ENCODE data around the gene REXO4. TPM values are rescaled to one million over a fixed set of nuclear protein-coding genes. Genes with fewer than 3 reads are reported as not detected.
A peak's percentile ranks its signal among the peaks of the same experiment; 100 is the strongest.

REXO4 gene
- total and polyA plus RNA-seq, 2 of the 13 experiments (the other 11 are each of a cell fraction or from before 2014, with no cell fraction given) = 18.5 to 30.4 TPM

GRCh38 chr9:133375116-133375723, 42.6 kb downstream of the REXO4 start (continued):
- 0 out of 2 replicates have a peak, but pooled peaks have one; percentile 37 for TF ChIP-seq ZSCAN12 (CRISPR knock-in tag; IDR thresholded peaks at IDR 0.05)
- no peak for TF ChIP-seq ZNF101 (CRISPR knock-in tag; IDR thresholded peaks at IDR 0.05; ENCODE audit: borderline replicate concordance, low read depth)
- no peak for TF ChIP-seq PRDM10 (CRISPR knock-in tag; IDR thresholded peaks at IDR 0.05; ENCODE audit: low read depth)
- TF ChIP-seq ZBTB26 (CRISPR knock-in tag; IDR thresholded peaks at IDR 0.05; ENCODE audit: borderline replicate concordance) = no peak
- TF ChIP-seq MIXL1 (CRISPR knock-in tag; IDR thresholded peaks at IDR 0.05) = no peak
- TF ChIP-seq ZNF337 (CRISPR knock-in tag; IDR thresholded peaks at IDR 0.05; ENCODE audit: borderline replicate concordance, low read depth) = no peak
- no peak for TF ChIP-seq ZNF331 (CRISPR knock-in tag; IDR thresholded peaks at IDR 0.05)
- no peak for TF ChIP-seq SAFB2 (CRISPR knock-in tag; IDR thresholded peaks at IDR 0.05; ENCODE audit: borderline replicate concordance, low read depth)
- TF ChIP-seq KLF6 (CRISPR knock-in tag; IDR thresholded peaks at IDR 0.05) = no peak
- TF ChIP-seq ZNF441 (CRISPR knock-in tag; IDR thresholded peaks at IDR 0.05; ENCODE audit: borderline replicate concordance) = no peak
- no peak for TF ChIP-seq TERF1 (CRISPR knock-in tag; IDR thresholded peaks at IDR 0.05)
- TF ChIP-seq BRF2 (CRISPR knock-in tag; IDR thresholded peaks at IDR 0.05) = no peak
- no peak for TF ChIP-seq ZNF33A (CRISPR knock-in tag; IDR thresholded peaks at IDR 0.05; ENCODE audit: borderline replicate concordance)
- TF ChIP-seq CBFB (CRISPR knock-in tag; IDR thresholded peaks at IDR 0.05) = no peak
- TF ChIP-seq SNRNP70 (IDR thresholded peaks at IDR 0.05; ENCODE audit: low read depth, low read length) = no peak
- no peak for TF ChIP-seq GTF2F1 (IDR thresholded peaks at IDR 0.05; ENCODE audit: low read length)
- no peak for TF ChIP-seq IRX3 (CRISPR knock-in tag; IDR thresholded peaks at IDR 0.05; ENCODE audit: borderline replicate concordance, low read depth)
- TF ChIP-seq FOSL1 (CRISPR knock-in tag; IDR thresholded peaks at IDR 0.05; ENCODE audit: borderline replicate concordance) = no peak
- no peak for TF ChIP-seq ZNF513 (CRISPR knock-in tag; conservative IDR thresholded peaks at IDR 0.05)
- TF ChIP-seq KLF15 (CRISPR knock-in tag; IDR thresholded peaks at IDR 0.05; ENCODE audit: borderline replicate concordance) = no peak
- TF ChIP-seq ZNF557 (CRISPR knock-in tag; IDR thresholded peaks at IDR 0.05) = no peak
- TF ChIP-seq ZNF569 (CRISPR knock-in tag; IDR thresholded peaks at IDR 0.05; ENCODE audit: borderline replicate concordance) = no peak
